Measurements from ENCODE around the gene AMOTL2.

DNA sequence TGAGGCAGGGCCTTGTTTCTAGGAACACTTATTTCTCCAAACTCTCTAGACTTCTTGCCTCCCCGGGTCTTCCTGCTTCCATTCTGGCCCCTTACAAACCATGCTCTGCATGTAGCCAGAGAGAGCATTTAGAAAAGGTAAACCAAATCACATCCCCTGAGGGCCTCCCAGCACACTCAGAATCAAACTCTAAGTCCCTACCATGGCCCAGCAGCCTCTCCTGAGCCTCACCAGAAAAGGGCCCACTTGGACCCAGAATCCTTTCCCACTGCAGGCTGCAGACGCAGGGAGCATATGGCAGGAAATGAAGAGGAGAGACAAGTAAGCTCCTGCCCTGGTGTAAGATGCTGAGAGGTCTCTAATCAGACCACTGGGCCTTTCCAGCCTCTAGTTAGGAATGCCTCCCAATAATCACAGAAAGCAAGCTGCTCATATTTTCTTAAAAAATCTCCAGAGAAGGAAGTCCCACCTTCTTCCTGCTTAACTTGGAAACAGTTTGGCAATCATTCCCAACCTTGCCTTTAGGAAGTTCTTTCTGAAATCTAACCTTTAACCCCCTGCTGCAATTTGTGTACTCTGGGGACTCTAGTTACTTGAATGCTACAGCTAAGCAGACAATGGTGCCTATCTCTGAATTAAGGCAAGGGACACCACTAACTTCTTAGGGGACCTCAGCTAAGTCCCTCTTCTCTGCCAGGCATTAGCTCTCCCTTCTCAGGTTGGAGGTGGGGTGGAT lies 4.2 kb downstream of the AMOTL2 start:
- no peak for TF ChIP-seq CTCF (IDR thresholded peaks at IDR 0.05; ENCODE audit: insufficient read depth, low read length)
- no peak for TF ChIP-seq POLR2AphosphoS5 (IDR thresholded peaks at IDR 0.05; ENCODE audit: low read depth)
- TF ChIP-seq, protein P1, sequence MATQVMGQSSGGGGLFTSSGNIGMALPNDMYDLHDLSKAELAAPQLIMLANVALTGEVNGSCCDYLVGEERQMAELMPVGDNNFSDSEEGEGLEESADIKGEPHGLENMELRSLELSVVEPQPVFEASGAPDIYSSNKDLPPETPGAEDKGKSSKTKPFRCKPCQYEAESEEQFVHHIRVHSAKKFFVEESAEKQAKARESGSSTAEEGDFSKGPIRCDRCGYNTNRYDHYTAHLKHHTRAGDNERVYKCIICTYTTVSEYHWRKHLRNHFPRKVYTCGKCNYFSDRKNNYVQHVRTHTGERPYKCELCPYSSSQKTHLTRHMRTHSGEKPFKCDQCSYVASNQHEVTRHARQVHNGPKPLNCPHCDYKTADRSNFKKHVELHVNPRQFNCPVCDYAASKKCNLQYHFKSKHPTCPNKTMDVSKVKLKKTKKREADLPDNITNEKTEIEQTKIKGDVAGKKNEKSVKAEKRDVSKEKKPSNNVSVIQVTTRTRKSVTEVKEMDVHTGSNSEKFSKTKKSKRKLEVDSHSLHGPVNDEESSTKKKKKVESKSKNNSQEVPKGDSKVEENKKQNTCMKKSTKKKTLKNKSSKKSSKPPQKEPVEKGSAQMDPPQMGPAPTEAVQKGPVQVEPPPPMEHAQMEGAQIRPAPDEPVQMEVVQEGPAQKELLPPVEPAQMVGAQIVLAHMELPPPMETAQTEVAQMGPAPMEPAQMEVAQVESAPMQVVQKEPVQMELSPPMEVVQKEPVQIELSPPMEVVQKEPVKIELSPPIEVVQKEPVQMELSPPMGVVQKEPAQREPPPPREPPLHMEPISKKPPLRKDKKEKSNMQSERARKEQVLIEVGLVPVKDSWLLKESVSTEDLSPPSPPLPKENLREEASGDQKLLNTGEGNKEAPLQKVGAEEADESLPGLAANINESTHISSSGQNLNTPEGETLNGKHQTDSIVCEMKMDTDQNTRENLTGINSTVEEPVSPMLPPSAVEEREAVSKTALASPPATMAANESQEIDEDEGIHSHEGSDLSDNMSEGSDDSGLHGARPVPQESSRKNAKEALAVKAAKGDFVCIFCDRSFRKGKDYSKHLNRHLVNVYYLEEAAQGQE (IDR thresholded peaks at IDR 0.05; ENCODE audit: insufficient replicate concordance, low read depth): no peak
- TF ChIP-seq GABPA (IDR thresholded peaks at IDR 0.05; ENCODE audit: low read depth): no peak

All from HL-60 (cell line).